Neural cell (in vitro differentiated cells): ENCODE measurements around the gene MFAP2. TPM values are rescaled to one million over a fixed set of nuclear protein-coding genes. Genes with fewer than 3 reads are reported as not detected.

ENCODE experiments used
- H2AFZ ChIP-seq: fragments of 200-600, 300-800 bp; sonication (generic), shearing (Covaris generic); 2 replicates; pipeline ENCODE4 v1.6.0; 2014; ENCODE audit warnings: low read depth, mild to moderate bottlenecking, antibody characterized with exemption, low read length, moderate library complexity
- H3F3A ChIP-seq: fragments of 200-600 bp; shearing (Covaris generic); 2 replicates; pipeline ENCODE4 v1.6.1; 2016; ENCODE audit warnings: mild to moderate bottlenecking, moderate library complexity, mixed read lengths, antibody characterized with exemption, low read length; ENCODE audit not compliant: insufficient read depth, poor library complexity, severe bottlenecking
- H3K27ac ChIP-seq: fragments of 200-600, 300-800 bp; sonication (generic), shearing (Covaris generic); 2 replicates; pipeline ENCODE4 v1.5.1; 2014; ENCODE audit warnings: mild to moderate bottlenecking, low read length, moderate library complexity
- H3K27me3 ChIP-seq: fragments of 300-800, 200-600 bp; sonication (generic), shearing (Covaris generic); 2 replicates; pipeline ENCODE4 v1.6.0; 2014; ENCODE audit warnings: mild to moderate bottlenecking, low read depth, low read length, moderate library complexity; ENCODE audit not compliant: insufficient read depth
- H3K36me3 ChIP-seq: fragments of 300-800, 200-600 bp; sonication (generic), shearing (Covaris generic); 2 replicates; pipeline ENCODE4 v1.5.1; 2014; ENCODE audit warnings: mild to moderate bottlenecking, antibody characterized with exemption, low read length, moderate library complexity; ENCODE audit not compliant: insufficient read depth
- H3K4me2 ChIP-seq: fragments of 300-800, 200-600 bp; sonication (generic), shearing (Covaris generic); 2 replicates; pipeline ENCODE4 v1.6.0; 2014; ENCODE audit warnings: mild to moderate bottlenecking, low read length
- H3K4me3 ChIP-seq: fragments of 300-800, 200-600 bp; sonication (generic), shearing (Covaris generic); 2 replicates; pipeline ENCODE4 v1.5.1; 2014; ENCODE audit warnings: mild to moderate bottlenecking, low read length, moderate library complexity
- H3K79me2 ChIP-seq: fragments of 200-600 bp; shearing (Covaris generic); replicated peaks from 2 replicates; pipeline ENCODE4 v1.6.0; 2014; ENCODE audit warnings: mild to moderate bottlenecking, low read length, moderate library complexity; ENCODE audit not compliant: insufficient read depth
- H3K9ac ChIP-seq: fragments of 300-800, 200-600 bp; sonication (generic), shearing (Covaris generic); 2 replicates; pipeline ENCODE4 v1.6.1; 2016; ENCODE audit warnings: mild to moderate bottlenecking, low read length, mixed read lengths
- H3K9me2 ChIP-seq: fragments of 200-600 bp; shearing (Covaris generic); 2 replicates; pipeline ENCODE4 v1.6.1; 2016; ENCODE audit warnings: mild to moderate bottlenecking, low read length, mixed read lengths; ENCODE audit not compliant: insufficient read depth
- H3K9me3 ChIP-seq: fragments of 200-600, 300-800 bp; sonication (generic), shearing (Covaris generic); 2 replicates; pipeline ENCODE4 v1.6.1; 2016; ENCODE audit warnings: mild to moderate bottlenecking, mixed run types, low read length, moderate library complexity, mixed read lengths
- H4K20me1 ChIP-seq: fragments of 200-600 bp; shearing (Covaris generic); 2 replicates; pipeline ENCODE4 v1.6.1; 2016; ENCODE audit warnings: mild to moderate bottlenecking, mixed run types; ENCODE audit not compliant: insufficient read depth
- CTCF ChIP-seq: fragments of 450-650 bp; IDR thresholded peaks from 2 replicates; pipeline ENCODE4 v1.5.1; 2014; ENCODE audit warnings: antibody characterized with exemption, mild to moderate bottlenecking, moderate library complexity; ENCODE audit not compliant: poor library complexity, severe bottlenecking
- EP300 ChIP-seq: fragments of 450-650 bp; conservative IDR thresholded peaks from 2 replicates; pipeline ENCODE4 v1.6.1; 2014; ENCODE audit warnings: antibody characterized with exemption, mild to moderate bottlenecking, moderate library complexity; ENCODE audit not compliant: poor library complexity, severe bottlenecking
- EZH2 ChIP-seq: fragments of 200-600, 300-800 bp; shearing (Covaris generic), sonication (generic); IDR thresholded peaks from 2 replicates; pipeline ENCODE4 v1.6.1; 2014; ENCODE audit warnings: antibody characterized with exemption, low read length, borderline replicate concordance, mild to moderate bottlenecking; ENCODE audit not compliant: insufficient read depth, poor library complexity, severe bottlenecking
- MXI1 ChIP-seq: fragments of 450-650 bp; conservative IDR thresholded peaks from 2 replicates; pipeline ENCODE4 v1.6.1; 2014; ENCODE audit warnings: antibody characterized with exemption, mild to moderate bottlenecking; ENCODE audit not compliant: poor library complexity, severe bottlenecking
- POLR2AphosphoS5 ChIP-seq: IDR thresholded peaks from 2 replicates; pipeline ENCODE4 v1.6.1; 2012
- RAD21 ChIP-seq: fragments of 450-650 bp; conservative IDR thresholded peaks from 2 replicates; pipeline ENCODE4 v1.6.1; 2014; ENCODE audit warnings: antibody characterized with exemption, mild to moderate bottlenecking, moderate library complexity
- REST ChIP-seq: IDR thresholded peaks from 2 replicates; pipeline ENCODE4 v1.6.1; 2012; ENCODE audit warnings: borderline replicate concordance
- SMC3 ChIP-seq: fragments of 450-650 bp; conservative IDR thresholded peaks from 2 replicates; pipeline ENCODE4 v1.6.1; 2014; ENCODE audit warnings: antibody characterized with exemption, mild to moderate bottlenecking, moderate library complexity; ENCODE audit not compliant: poor library complexity
- TAF1 ChIP-seq: IDR thresholded peaks from 2 replicates; pipeline ENCODE4 v1.6.1; 2012; ENCODE audit warnings: low read depth
- polyA plus RNA-seq: library from polyadenylated mRNA; depleted of rRNA; stranded (reverse); fragments of >200 nt; gene quantifications from 2 replicates; pipeline ENCODE4 v1.2.3, GENCODE V29; 2014

Gene MFAP2
- polyA plus RNA-seq, 1 donor from 2014 or later, result 68.4 TPM

DNA sequence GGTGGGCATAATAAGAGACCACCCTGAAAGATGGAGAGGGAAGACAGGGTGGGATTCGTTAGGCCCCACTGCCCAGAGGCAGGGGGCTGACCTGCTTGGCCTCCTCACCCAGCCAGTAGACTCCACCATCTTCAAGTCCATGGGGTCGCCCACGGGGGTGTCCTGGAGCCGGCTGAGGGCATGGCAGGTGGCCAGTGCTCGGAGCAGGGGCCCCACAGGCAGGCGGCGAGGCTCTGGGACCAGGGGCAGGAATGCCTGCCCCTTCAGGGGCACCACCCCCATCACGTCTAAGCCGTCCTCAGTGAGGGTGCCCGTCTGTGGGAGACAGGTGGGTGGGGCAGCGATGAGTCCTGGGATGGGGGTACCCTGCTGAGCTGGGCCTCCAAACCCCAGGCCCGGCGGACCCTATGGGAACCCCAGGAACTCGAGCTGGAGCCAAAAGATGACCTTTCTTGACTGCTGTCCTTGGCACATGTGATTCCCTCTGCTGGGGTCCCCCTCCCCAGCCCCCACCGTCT is 13.2 kb upstream of the MFAP2 start:
- no peak overlapping the region for H3K9ac ChIP-seq
- no peaks in the 10 kb centered on the region for H3K79me2 ChIP-seq
- no peaks in the 10 kb centered on the region for H3K9me2 ChIP-seq
- no peak overlapping the region for H2AFZ ChIP-seq
- H4K20me1 ChIP-seq, result no peaks in the 10 kb centered on the region
- TF ChIP-seq SMC3, result no peak
- no peak for TF ChIP-seq CTCF
- TF ChIP-seq EP300, result no peak
- TF ChIP-seq RAD21, result no peak
- no peak for TF ChIP-seq MXI1
- TF ChIP-seq EZH2, result no peak
- TF ChIP-seq POLR2AphosphoS5, result no peak
- TF ChIP-seq REST, result no peak
- no peak for TF ChIP-seq TAF1
- H3F3A ChIP-seq, result no peaks in the 10 kb centered on the region
- no peak overlapping the region for H3K27ac ChIP-seq
- H3K36me3 ChIP-seq, result no peaks in the 10 kb centered on the region
- no peak overlapping the region for H3K4me2 ChIP-seq
- H3K4me3 ChIP-seq, result no peak overlapping the region
- H3K9me3 ChIP-seq, result no peaks in the 10 kb centered on the region
- H3K27me3 ChIP-seq, result no peaks in the 10 kb centered on the region

DNA sequence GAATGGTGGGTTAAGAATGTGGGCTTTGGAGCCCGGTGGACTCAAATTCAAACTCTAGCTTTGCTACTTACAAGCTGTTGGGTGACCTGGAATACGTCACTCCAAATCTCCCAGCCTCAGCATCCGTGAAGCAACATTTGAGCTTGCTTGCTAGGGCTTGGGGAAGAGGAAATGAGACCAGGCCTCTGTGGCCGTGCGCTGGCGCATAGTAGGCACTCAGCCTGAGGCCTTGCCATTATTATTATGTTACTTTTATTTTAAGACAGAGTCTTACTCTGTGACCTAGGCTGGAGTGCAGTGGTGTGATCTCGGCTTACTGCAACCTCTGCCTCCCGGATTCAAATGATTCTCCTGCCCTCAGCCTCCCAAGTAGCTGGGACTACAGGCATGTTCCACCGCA is 12.3 kb upstream of the MFAP2 start:
- no peaks in the 10 kb centered on the region for H3K9me3 ChIP-seq
- H3K4me2 ChIP-seq, result no peak overlapping the region
- no peak overlapping the region for H3K4me3 ChIP-seq
- no peaks in the 10 kb centered on the region for H3K36me3 ChIP-seq
- no peak for TF ChIP-seq EP300
- no peak overlapping the region for H3K9ac ChIP-seq
- H2AFZ ChIP-seq, result no peak overlapping the region
- H4K20me1 ChIP-seq, result no peaks in the 10 kb centered on the region
- no peak overlapping the region for H3K27ac ChIP-seq
- H3K79me2 ChIP-seq, result no peaks in the 10 kb centered on the region
- no peaks in the 10 kb centered on the region for H3K9me2 ChIP-seq
- H3K27me3 ChIP-seq, result no peaks in the 10 kb centered on the region
- no peaks in the 10 kb centered on the region for H3F3A ChIP-seq

GRCh38 chr1:16992102-16992501 is 11.7 kb upstream of the MFAP2 start:
- Histone ChIP-seq H3K36me3 (no peaks in the 10 kb centered on the region), H3K4me3 (no peak overlapping the region), H4K20me1 (no peaks in the 10 kb centered on the region), H3K9me2 (no peaks in the 10 kb centered on the region), H3K9ac (no peak overlapping the region), H3K79me2 (no peaks in the 10 kb centered on the region), H3K27ac (no peak overlapping the region), H3K9me3 (no peaks in the 10 kb centered on the region), H3K27me3 (no peaks in the 10 kb centered on the region), H3F3A (no peaks in the 10 kb centered on the region), H3K4me2 (no peak overlapping the region), H2AFZ (no peak overlapping the region)
- no peak for TF ChIP-seq POLR2AphosphoS5
- TF ChIP-seq CTCF, result no peak
